Measurements from ENCODE around the gene ODF4.

- no peak for TF ChIP-seq CTCF (IDR thresholded peaks at IDR 0.05)
- TF ChIP-seq GATA2 (CRISPR knock-in tag; IDR thresholded peaks at IDR 0.05): no peak
- TF ChIP-seq YY1 (IDR thresholded peaks at IDR 0.05; ENCODE audit: low read depth): no peak
- no peak for TF ChIP-seq EZH2phosphoT487 (IDR thresholded peaks at IDR 0.05; ENCODE audit: borderline replicate concordance, low read depth)
Measured at GRCh38 chr17:8372422-8372821, 32.8 kb downstream of the ODF4 start.
